Liver (tissue), 9 donors: ENCODE data around the gene SYNC. TPM values are rescaled to one million over a fixed set of nuclear protein-coding genes. Genes with fewer than 3 reads are reported as not detected.

Experiments used
- DNase-seq: peaks from one replicate; pipeline ENCODE4 v3.0.0-alpha.2; 2017; ENCODE audit warnings: low spot score
- H3K27ac ChIP-seq, 2 donors: one replicate each; pipeline ENCODE4 v1.7.0; 2013; ENCODE audit warnings: inconsistent platforms in 2 of 2, low read length in 2 of 2, control low read depth in 1 of 2, low read depth in 1 of 2, mild to moderate bottlenecking in 1 of 2
- H3K27me3 ChIP-seq, 4 donors: one replicate each; pipeline versions ENCODE4 v1.6.1 to v1.7.0; 2013; ENCODE audit warnings: low read length in 3 of 4, inconsistent platforms in 1 of 4, mild to moderate bottlenecking in 1 of 4, moderate library complexity in 1 of 4; ENCODE audit not compliant: control insufficient read depth in 4 of 4, insufficient read depth in 4 of 4
- H3K36me3 ChIP-seq, 4 donors: one replicate each; pipeline versions ENCODE4 v1.6.1 to v1.7.0; 2013; ENCODE audit warnings: low read length in 3 of 4, mild to moderate bottlenecking in 3 of 4, low read depth in 1 of 4, moderate library complexity in 1 of 4; ENCODE audit not compliant: control insufficient read depth in 4 of 4, insufficient read depth in 3 of 4
- H3K4me1 ChIP-seq, 4 donors: one replicate each; pipeline versions ENCODE4 v1.6.1 to v1.7.0; 2013; ENCODE audit warnings: low read length in 3 of 4, mild to moderate bottlenecking in 3 of 4, moderate library complexity in 1 of 4; ENCODE audit not compliant: control insufficient read depth in 4 of 4, insufficient read depth in 4 of 4
- H3K4me3 ChIP-seq, 3 donors: one replicate each; pipeline versions ENCODE4 v1.6.1 to v1.7.0; 2013; ENCODE audit warnings: low read length in 3 of 3, control low read depth in 1 of 3, low read depth in 1 of 3, mild to moderate bottlenecking in 1 of 3
- H3K9ac ChIP-seq, 2 donors: one replicate each; pipeline ENCODE4 v1.7.0; 2013; ENCODE audit warnings: low read length in 2 of 2, mild to moderate bottlenecking in 2 of 2, moderate library complexity in 2 of 2, control low read depth in 1 of 2, low read depth in 1 of 2
- H3K9me3 ChIP-seq, 4 donors: one replicate each; pipeline versions ENCODE4 v1.6.1 to v1.7.0; 2013; ENCODE audit warnings: low read length in 3 of 4; ENCODE audit not compliant: control insufficient read depth in 4 of 4
- EGR1 ChIP-seq, 2 donors: IDR thresholded peaks; 2 replicates each; pipeline ENCODE4 v1.6.1; 2016 to 2018; ENCODE audit warnings: antibody characterized with exemption in 2 of 2, low read depth in 2 of 2
- FOXA1 ChIP-seq: IDR thresholded peaks from 2 replicates; pipeline ENCODE4 v1.6.1; 2016; ENCODE audit warnings: antibody characterized with exemption
- FOXA2 ChIP-seq: IDR thresholded peaks from 2 replicates; pipeline ENCODE4 v1.6.1; 2016; ENCODE audit warnings: antibody characterized with exemption
- GABPA ChIP-seq, 2 donors: IDR thresholded peaks in 1 of 2; conservative IDR thresholded peaks in 1 of 2; 2 replicates each; pipeline ENCODE4 v1.6.1; 2016; ENCODE audit warnings: antibody characterized with exemption in 2 of 2, mild to moderate bottlenecking in 1 of 2, moderate library complexity in 1 of 2
- HNF4A ChIP-seq, 2 donors: conservative IDR thresholded peaks; 2 replicates each; pipeline ENCODE4 v1.6.1; 2016; ENCODE audit warnings: antibody characterized with exemption in 2 of 2, mild to moderate bottlenecking in 2 of 2
- HNF4G ChIP-seq: IDR thresholded peaks from 2 replicates; pipeline ENCODE4 v1.6.1; 2016; ENCODE audit warnings: antibody characterized with exemption
- JUND ChIP-seq, 2 donors: IDR thresholded peaks; 2 replicates each; pipeline ENCODE4 v1.6.1; 2016; ENCODE audit warnings: antibody characterized with exemption in 2 of 2
- NR2F2 ChIP-seq: IDR thresholded peaks from 2 replicates; pipeline ENCODE4 v1.6.1; 2016; ENCODE audit warnings: antibody characterized with exemption
- RAD21 ChIP-seq, 2 donors: IDR thresholded peaks; 2 replicates each; pipeline ENCODE4 v1.6.1; 2016; ENCODE audit warnings: antibody characterized with exemption in 2 of 2, mild to moderate bottlenecking in 2 of 2
- RXRA ChIP-seq, 2 donors: IDR thresholded peaks; 2 replicates each; pipeline ENCODE4 v1.6.1; 2017 to 2018; ENCODE audit warnings: antibody characterized with exemption in 2 of 2, mild to moderate bottlenecking in 1 of 2
- SP1 ChIP-seq: IDR thresholded peaks from 2 replicates; pipeline ENCODE4 v1.6.1; 2018; ENCODE audit warnings: antibody characterized with exemption, mild to moderate bottlenecking
- TAF1 ChIP-seq: conservative IDR thresholded peaks from 2 replicates; pipeline ENCODE4 v1.6.1; 2016; ENCODE audit warnings: antibody characterized with exemption, mild to moderate bottlenecking
- YY1 ChIP-seq: IDR thresholded peaks from 2 replicates; pipeline ENCODE4 v1.6.1; 2016; ENCODE audit warnings: antibody characterized with exemption, mild to moderate bottlenecking
- WGBS: extraction: QIAGEN DNeasy Blood & Tissue Kit; methylation state at CpG from one replicate; pipeline ENCODE4 v1.1.7; 2013; 5-methylcytosine and 5-hydroxymethylcytosine counted together
- polyA plus RNA-seq, 2 donors: library from polyadenylated mRNA; stranded (reverse) in 1 of 2; unstranded in 1 of 2; fragments of 200-250 nt in 1 of 2; fragments of >200 nt in 1 of 2; fragmentation: Nextera tagmentation in 1 of 2; extraction: Ambion mirVana in 1 of 2; gene quantifications; one replicate each; pipeline versions ENCODE4 v1.2.1 to v1.2.3, GENCODE V29; 2013 to 2015
- total RNA-seq, 2 donors: library from RNA; depleted of rRNA; stranded (reverse); fragments of >200 nt; gene quantifications; one replicate each; pipeline ENCODE4 v1.2.3, GENCODE V29; 2014
- TF ChIP-seq, protein P1 (sequence below): fragments of 150-350 bp; IDR thresholded peaks from 2 replicates; pipeline ENCODE4 v1.5.1; 2017; ENCODE audit warnings: improper control_type of control experiment, low read depth, low read length; ENCODE audit not compliant: missing input control
- TF ChIP-seq, protein P2 (sequence below): IDR thresholded peaks from 2 replicates; pipeline ENCODE4 v1.6.1; 2016; ENCODE audit warnings: antibody characterized with exemption
- TF ChIP-seq, protein P3 (sequence below): IDR thresholded peaks from 2 replicates; pipeline ENCODE4 v1.6.1; 2016; ENCODE audit warnings: antibody characterized with exemption, mild to moderate bottlenecking
- TF ChIP-seq, protein P4 (sequence below): IDR thresholded peaks from 2 replicates; pipeline ENCODE4 v1.6.1; 2016; ENCODE audit warnings: antibody characterized with exemption
- donor health status: healthy.
- donor health status: healthy.
- donor health status: healthy.
- donor health status: healthy.
- donor health status: healthy.

Gene SYNC
- total and polyA plus RNA-seq, 4 donors, result 0.23 to 1.5 (median 0.31) TPM

DNA sequence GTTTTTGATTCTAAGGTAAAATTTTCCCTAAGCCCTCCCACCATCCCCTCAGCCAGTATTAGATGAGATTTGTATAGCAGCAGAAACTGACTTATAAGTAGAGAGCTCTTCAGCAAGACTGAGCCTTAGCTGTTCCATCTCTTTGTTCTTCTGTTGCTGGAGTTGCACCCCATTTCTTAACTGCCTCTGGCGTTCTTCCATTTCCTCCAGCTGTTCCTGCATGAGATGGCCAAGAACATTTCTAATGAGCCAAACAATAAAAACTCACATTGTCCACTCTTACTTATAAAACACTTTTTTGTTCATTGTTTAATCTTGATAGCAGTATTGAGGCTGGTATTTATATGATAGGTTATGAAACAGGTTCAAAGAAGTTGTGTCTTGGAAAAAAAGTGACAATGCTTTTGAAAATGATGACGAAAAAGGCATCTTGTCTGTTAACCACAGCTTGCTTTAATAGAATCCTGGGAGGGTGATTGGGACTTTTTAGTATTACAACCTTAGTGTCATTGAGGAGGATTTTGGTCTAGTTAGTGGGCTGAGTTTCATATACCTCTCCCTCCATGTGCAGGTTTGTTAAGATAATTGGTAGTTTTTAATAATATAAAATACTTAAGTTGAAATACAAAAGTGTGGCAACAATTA is 18.3 kb downstream of the SYNC start:
- TF ChIP-seq GABPA (IDR thresholded peaks at IDR 0.05 in 1 of 2, conservative IDR thresholded peaks at IDR 0.05 in 1 of 2) (no peak), HNF4G (no peak), FOXA2 (no peak), SP1 (no peak), RXRA (IDR thresholded peaks at IDR 0.05) (no peak), RAD21 (IDR thresholded peaks at IDR 0.05) (no peak), EGR1 (IDR thresholded peaks at IDR 0.05; ENCODE audit: low read depth in 2 of 2) (no peak), HNF4A (conservative IDR thresholded peaks at IDR 0.05) (no peak), JUND (IDR thresholded peaks at IDR 0.05) (no peak), TAF1 (no peak)
- TF ChIP-seq, protein P1, sequence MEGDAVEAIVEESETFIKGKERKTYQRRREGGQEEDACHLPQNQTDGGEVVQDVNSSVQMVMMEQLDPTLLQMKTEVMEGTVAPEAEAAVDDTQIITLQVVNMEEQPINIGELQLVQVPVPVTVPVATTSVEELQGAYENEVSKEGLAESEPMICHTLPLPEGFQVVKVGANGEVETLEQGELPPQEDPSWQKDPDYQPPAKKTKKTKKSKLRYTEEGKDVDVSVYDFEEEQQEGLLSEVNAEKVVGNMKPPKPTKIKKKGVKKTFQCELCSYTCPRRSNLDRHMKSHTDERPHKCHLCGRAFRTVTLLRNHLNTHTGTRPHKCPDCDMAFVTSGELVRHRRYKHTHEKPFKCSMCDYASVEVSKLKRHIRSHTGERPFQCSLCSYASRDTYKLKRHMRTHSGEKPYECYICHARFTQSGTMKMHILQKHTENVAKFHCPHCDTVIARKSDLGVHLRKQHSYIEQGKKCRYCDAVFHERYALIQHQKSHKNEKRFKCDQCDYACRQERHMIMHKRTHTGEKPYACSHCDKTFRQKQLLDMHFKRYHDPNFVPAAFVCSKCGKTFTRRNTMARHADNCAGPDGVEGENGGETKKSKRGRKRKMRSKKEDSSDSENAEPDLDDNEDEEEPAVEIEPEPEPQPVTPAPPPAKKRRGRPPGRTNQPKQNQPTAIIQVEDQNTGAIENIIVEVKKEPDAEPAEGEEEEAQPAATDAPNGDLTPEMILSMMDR, result no peak
- TF ChIP-seq, protein P2, sequence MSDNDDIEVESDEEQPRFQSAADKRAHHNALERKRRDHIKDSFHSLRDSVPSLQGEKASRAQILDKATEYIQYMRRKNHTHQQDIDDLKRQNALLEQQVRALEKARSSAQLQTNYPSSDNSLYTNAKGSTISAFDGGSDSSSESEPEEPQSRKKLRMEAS, result no peak
- TF ChIP-seq, protein P3, sequence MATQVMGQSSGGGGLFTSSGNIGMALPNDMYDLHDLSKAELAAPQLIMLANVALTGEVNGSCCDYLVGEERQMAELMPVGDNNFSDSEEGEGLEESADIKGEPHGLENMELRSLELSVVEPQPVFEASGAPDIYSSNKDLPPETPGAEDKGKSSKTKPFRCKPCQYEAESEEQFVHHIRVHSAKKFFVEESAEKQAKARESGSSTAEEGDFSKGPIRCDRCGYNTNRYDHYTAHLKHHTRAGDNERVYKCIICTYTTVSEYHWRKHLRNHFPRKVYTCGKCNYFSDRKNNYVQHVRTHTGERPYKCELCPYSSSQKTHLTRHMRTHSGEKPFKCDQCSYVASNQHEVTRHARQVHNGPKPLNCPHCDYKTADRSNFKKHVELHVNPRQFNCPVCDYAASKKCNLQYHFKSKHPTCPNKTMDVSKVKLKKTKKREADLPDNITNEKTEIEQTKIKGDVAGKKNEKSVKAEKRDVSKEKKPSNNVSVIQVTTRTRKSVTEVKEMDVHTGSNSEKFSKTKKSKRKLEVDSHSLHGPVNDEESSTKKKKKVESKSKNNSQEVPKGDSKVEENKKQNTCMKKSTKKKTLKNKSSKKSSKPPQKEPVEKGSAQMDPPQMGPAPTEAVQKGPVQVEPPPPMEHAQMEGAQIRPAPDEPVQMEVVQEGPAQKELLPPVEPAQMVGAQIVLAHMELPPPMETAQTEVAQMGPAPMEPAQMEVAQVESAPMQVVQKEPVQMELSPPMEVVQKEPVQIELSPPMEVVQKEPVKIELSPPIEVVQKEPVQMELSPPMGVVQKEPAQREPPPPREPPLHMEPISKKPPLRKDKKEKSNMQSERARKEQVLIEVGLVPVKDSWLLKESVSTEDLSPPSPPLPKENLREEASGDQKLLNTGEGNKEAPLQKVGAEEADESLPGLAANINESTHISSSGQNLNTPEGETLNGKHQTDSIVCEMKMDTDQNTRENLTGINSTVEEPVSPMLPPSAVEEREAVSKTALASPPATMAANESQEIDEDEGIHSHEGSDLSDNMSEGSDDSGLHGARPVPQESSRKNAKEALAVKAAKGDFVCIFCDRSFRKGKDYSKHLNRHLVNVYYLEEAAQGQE, result no peak
- TF ChIP-seq, protein P4, sequence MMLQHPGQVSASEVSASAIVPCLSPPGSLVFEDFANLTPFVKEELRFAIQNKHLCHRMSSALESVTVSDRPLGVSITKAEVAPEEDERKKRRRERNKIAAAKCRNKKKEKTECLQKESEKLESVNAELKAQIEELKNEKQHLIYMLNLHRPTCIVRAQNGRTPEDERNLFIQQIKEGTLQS, result no peak
- Histone ChIP-seq H3K9me3 (no peaks in the 10 kb centered on the region), H3K4me3 (no peak overlapping the region), H3K4me1 (peaks cover 0 to 1% (median 0%) of the 10 kb centered on the region in 4 donors), H3K27ac (no peak overlapping the region), H3K9ac (no peak overlapping the region), H3K27me3 (no peaks in the 10 kb centered on the region), H3K36me3 (peaks cover 3 to 38% (median 21%) of the 10 kb centered on the region in 4 donors)
- WGBS, result 74% methylated on average over 2 of the region's 2 CpGs
- DNase-seq, result no peak

DNA sequence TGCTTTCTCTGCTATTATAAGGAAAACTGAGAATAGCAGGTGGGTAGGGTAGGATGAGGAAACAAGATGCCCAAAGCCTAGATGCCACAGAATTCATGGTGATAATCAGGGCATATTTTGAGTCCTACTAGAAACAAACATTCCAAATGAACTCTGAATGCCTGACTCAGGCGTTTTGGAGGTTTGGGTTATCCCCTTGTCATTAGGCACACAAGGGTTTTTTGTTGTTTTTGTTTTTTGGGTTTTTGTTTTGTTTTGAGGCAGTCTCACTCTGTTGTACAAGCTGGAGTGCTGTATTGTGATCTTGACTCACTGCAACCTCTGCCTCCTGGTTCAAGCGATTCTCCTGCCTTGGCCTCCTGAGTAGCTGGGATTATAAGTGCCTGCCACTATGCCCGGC is 19.2 kb downstream of the SYNC start:
- Histone ChIP-seq H3K9me3 (no peaks in the 10 kb centered on the region), H3K36me3 (peaks cover 3 to 43% (median 23%) of the 10 kb centered on the region in 4 donors), H3K27me3 (no peaks in the 10 kb centered on the region), H3K27ac (no peak overlapping the region), H3K9ac (no peak overlapping the region), H3K4me1 (peaks cover 0 to 1% (median 0%) of the 10 kb centered on the region in 4 donors), H3K4me3 (no peak overlapping the region)
- WGBS, result 90% methylated on average over 3 of the region's 3 CpGs
- no peak for DNase-seq
- TF ChIP-seq GABPA (IDR thresholded peaks at IDR 0.05 in 1 of 2, conservative IDR thresholded peaks at IDR 0.05 in 1 of 2) (no peak), RAD21 (IDR thresholded peaks at IDR 0.05) (no peak), FOXA1 (no peak), NR2F2 (no peak), HNF4G (no peak), FOXA2 (no peak), JUND (IDR thresholded peaks at IDR 0.05) (no peak), EGR1 (IDR thresholded peaks at IDR 0.05; ENCODE audit: low read depth in 2 of 2) (no peak), YY1 (no peak)
- TF ChIP-seq, protein P1, result no peak
- TF ChIP-seq, protein P2, result no peak
- TF ChIP-seq, protein P3, result no peak
